GM13977 (cell line): Measurements from ENCODE around the gene GATAD2B.
"Not testable (repeated sequence)": the region's sequence is repeated elsewhere in the genome, so short reads cannot be mapped to it uniquely, and the experiment has no call there.

ENCODE experiments used
- DNase-seq: peaks from one replicate; pipeline ENCODE4 v3.0.0; 2012; ENCODE audit warnings: low spot score
- CTCF ChIP-seq: IDR thresholded peaks from 2 replicates; pipeline ENCODE4 v1.5.1; 2012; ENCODE audit warnings: mild to moderate bottlenecking, control low read depth; ENCODE audit not compliant: insufficient read depth; ENCODE audit errors: extremely low read depth, missing control alignments
- in situ Hi-C: fragments of 300-500 bp; cut with MboI; formaldehyde crosslinking; loops from one replicate; pipeline ENCODE4 v1.12.0; 2022; ENCODE audit warnings: low sequenced_read_pairs, low pct_unique_long_range_greater_than_20kb, mixed read lengths, inconsistent platforms; ENCODE audit not compliant: unreplicated experiment

GATAD2B gene

DNA sequence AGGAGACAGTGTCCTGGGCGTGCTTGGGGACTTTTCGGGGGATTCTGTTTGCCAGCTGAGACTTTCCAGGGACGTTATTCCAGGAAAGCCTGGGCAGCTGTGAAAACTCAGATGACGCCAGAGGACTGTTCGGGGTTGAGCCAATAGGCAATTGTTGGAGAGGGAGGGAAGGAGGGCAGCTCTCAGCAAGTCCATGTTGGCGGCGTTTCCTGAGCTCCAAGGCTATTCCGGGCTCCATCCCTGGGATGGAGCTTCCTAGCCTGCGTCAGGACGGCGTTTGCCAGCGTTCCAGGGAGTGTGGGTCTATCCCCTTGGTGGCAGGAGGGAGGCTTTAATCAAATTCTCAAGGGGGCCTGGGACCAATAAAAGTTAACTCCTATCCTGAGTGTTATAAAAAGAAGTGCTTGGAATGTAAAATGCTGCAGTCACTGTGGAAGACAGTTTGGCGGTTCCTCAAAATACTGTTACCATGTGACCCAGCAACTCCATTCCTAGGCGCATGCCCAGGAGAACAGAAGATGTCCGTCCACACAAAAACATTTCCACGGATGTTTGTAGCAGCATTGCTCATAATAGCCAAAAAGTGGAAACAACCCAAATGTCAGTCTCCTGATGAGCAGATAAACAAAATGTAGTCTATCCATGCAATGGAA is 132.3 kb downstream of the GATAD2B start:
- DNase-seq: no peak
- TF ChIP-seq CTCF: no peak
- in situ Hi-C loops: no loop called here

- DNase-seq: no peak
These were observed 133.2 kb downstream of the GATAD2B start for GRCh38 chr1:153789478-153790034.

DNA sequence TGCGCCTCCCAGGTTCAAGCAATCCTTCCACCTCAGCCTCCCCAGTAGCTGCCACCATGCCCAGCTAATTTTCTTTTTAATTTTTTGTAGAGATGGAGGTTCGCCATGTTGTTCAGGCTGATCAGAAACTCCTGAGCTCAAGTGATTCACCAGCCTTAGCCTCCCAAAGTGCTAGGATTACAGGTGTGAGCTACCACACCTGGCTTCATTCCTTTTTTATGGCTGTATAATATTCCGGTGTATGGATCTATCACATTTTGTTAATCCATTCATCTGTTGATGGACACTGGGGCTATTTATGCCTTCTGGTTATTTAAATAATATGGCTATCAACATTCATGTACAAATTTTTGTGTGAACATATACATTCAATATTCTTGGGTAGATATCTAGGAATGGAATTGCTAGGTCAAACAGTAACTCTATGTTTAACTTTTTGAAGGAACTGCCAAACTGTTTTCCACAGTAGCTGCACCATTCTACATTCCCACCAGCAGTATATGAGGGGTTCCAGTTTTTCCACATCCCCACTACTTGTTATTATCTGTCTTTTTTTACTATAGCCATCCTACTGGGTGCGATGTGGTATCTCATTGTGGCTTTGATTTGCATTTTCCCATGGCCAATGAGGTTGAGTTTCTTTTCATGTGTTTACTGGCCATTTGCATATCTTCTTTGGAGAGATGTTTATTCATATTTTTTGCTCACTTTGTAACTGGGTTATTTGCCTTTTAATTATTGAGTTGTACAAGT is 136.6 kb downstream of the GATAD2B start:
- no peak for DNase-seq
- in situ Hi-C loops: no loop called here
- no peak for TF ChIP-seq CTCF

More at GRCh38 chr1:153789478-153790034, 133.2 kb downstream of the GATAD2B start:
- in situ Hi-C loops: no loop called here
- TF ChIP-seq CTCF: no peak

DNA sequence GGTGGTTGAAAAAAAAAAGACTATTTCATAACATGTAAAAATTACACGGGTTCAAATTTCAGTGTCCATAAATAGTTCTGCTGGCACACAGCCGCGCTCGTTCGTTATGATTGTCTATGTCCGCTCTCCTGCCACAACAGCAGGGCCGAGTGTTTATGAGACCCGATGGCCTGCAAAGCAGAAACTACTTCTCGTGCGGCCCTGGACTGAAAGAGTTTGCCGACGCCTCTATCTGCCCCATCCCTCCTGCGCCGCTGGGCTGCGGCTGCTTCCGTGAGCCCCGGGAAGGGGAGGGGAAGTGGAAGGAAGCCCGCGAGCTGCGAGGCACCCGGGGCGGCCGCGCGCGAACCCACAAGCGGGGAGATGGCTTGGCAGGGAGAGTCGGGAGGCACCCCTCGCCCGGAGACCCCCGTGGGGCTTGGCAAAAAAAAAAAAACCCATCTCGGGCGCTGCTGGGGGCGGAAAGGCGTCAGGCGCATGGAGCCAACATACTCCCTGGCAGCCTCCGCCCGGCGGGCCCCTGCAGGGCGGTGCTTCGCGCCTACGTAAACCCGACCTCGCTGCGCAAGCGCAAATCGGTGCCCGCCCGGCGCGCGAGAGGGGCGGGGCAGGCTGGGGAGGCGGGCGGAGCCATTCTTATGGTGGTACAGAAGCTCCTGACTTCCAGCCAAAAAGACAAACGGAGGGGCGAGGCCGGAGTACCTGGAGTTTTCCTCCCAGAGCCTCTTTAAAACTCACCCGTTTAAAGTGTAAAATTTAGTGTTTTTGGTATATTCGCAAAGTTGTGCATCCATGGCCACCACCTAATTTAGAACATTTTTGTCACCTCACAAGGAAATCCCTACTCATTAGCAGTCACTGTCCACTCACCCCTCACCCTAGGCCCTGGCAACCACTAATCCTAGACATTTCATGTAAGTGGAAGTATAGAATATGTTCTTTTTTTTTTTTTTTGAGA is 139.3 kb downstream of the GATAD2B start:
- in situ Hi-C loops: no loop called here
- TF ChIP-seq CTCF: no peak
- DNase-seq: peak; percentile 98

GRCh38 chr1:153782648-153783047 is 140.1 kb downstream of the GATAD2B start:
- DNase-seq, in situ Hi-C loops: not testable (repeated sequence)

DNA sequence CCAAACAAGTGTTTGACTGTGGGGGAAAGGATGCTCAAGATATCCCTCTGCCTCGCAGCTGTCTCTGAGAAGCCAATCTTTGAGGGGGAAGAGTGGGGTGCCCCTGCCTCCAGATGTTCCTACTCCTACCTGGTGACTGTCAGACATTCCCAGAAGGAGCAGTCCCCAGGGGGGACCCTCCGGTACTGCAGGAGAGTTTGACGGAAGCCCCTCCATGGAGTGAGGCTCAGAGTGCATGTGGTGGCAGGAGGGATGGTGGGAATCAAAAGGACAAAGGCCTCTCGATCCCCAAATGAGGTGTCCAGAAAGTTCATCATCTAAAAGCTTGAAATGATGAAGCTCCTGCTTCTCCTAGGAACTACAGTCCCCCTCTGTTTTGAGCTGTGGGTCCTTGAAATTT is 142.2 kb downstream of the GATAD2B start:
- no peak for DNase-seq
- in situ Hi-C loops: no loop called here
- no peak for TF ChIP-seq CTCF
